GM18498 (cell line): ENCODE measurements around the gene BUB3.

Source experiments
- ATAC-seq: cut with Tn5 transposase; IDR thresholded peaks from one replicate; pipeline ENCODE4 v1.9.1; 2021; ENCODE audit warnings: mild to moderate bottlenecking, moderate library complexity; ENCODE audit not compliant: unreplicated experiment

BUB3 gene

GRCh38 chr10:123154092-123154710, at the start of gene BUB3:
Gene BUB3, plus strand, starts transcription at chr10:123154402. Its CDS starts 516 bp downstream, at chr10:123154918.
- ATAC-seq = peak; percentile 94

- ATAC-seq = no peak
These were observed 44.7 kb upstream of the BUB3 start for GRCh38 chr10:123109466-123109865.

GRCh38 chr10:123117644-123118417, 36.4 kb upstream of the BUB3 start:
- ATAC-seq = no peak

- ATAC-seq = no peak
These were observed 35.1 kb upstream of the BUB3 start for GRCh38 chr10:123119081-123119480.

GRCh38 chr10:123126246-123126645, 28.0 kb upstream of the BUB3 start:
- no peak for ATAC-seq

- ATAC-seq = no peak
These were observed 24.5 kb upstream of the BUB3 start for GRCh38 chr10:123129618-123130271.

GRCh38 chr10:123132576-123133477, 21.4 kb upstream of the BUB3 start:
- peak; percentile 55 for ATAC-seq

GRCh38 chr10:123133541-123134342, 20.5 kb upstream of the BUB3 start:
- ATAC-seq = no peak

- ATAC-seq = no peak
These were observed 19.8 kb upstream of the BUB3 start for GRCh38 chr10:123134343-123134914.

- ATAC-seq = no peak
These were observed 19.2 kb upstream of the BUB3 start for GRCh38 chr10:123134915-123135414.

GRCh38 chr10:123135415-123136141, 18.6 kb upstream of the BUB3 start, which contains the start of gene HMX3:
Gene HMX3, plus strand, starts transcription at chr10:123135970. Its CDS starts 81 bp downstream, at chr10:123136051.
- ATAC-seq = no peak

- no peak for ATAC-seq
These were observed 17.9 kb upstream of the BUB3 start for GRCh38 chr10:123136221-123136805.

GRCh38 chr10:123136806-123137642, 17.2 kb upstream of the BUB3 start:
- no peak for ATAC-seq

GRCh38 chr10:123139165-123139520, 15.1 kb upstream of the BUB3 start:
- no peak for ATAC-seq

- no peak for ATAC-seq
These were observed 14.6 kb upstream of the BUB3 start for GRCh38 chr10:123139521-123140163.

GRCh38 chr10:123140164-123140982, 13.8 kb upstream of the BUB3 start:
- no peak for ATAC-seq
